H1 (cell line): ENCODE measurements around the gene LY6G6D. TPM values are rescaled to one million over a fixed set of nuclear protein-coding genes. Genes with fewer than 3 reads are reported as not detected.

Experiments
- CTCF ChIA-PET: fragments of 300-600 bp; sonication (Branson Sonifier 250); formaldehyde crosslinking; loops from one replicate; lab custom pipeline; 2021; ENCODE audit not compliant: partially characterized antibody; lab: Charles Lee
- POLR2A ChIA-PET: fragments of 300-600 bp; sonication (Branson Sonifier 250); formaldehyde crosslinking; loops from one replicate; lab custom pipeline; 2021; ENCODE audit warnings: inconsistent platforms; ENCODE audit not compliant: partially characterized antibody; lab: Charles Lee
- DNase-seq, 2 experiments: peaks; one replicate each; pipeline versions ENCODE4 v3.0.0 to v3.0.0-alpha.2; 2010 to 2022; ENCODE audit warnings: low spot score in 2 of 2, low read depth in 1 of 2, mixed read lengths in 1 of 2
- FAIRE-seq: peaks from 2 replicates; lab custom pipeline; 2011; peaks lifted over from hg19 to GRCh38; lab: Jason Lieb, UNC
- H2AFZ ChIP-seq: 2 replicates; pipeline ENCODE4 v1.8.1; 2012; ENCODE audit warnings: low read length, inconsistent platforms
- H2AK5ac ChIP-seq: 2 replicates; pipeline ENCODE4 v1.6.1; 2013; ENCODE audit warnings: low read depth, low read length
- H2BK120ac ChIP-seq: replicated peaks from 2 replicates; pipeline ENCODE3; 2013; ENCODE audit warnings: low read depth, low read length, inconsistent platforms
- H2BK12ac ChIP-seq: 2 replicates; pipeline ENCODE4 v1.6.1; 2013; ENCODE audit warnings: low read depth, low read length
- H2BK15ac ChIP-seq: 2 replicates; pipeline ENCODE4 v1.6.1; 2013; ENCODE audit warnings: low read length
- H2BK20ac ChIP-seq: 2 replicates; pipeline ENCODE4 v1.6.1; 2013; ENCODE audit warnings: low read length
- H2BK5ac ChIP-seq: 2 replicates; pipeline ENCODE4 v1.6.1; 2013; ENCODE audit warnings: low read depth, low read length
- H3K14ac ChIP-seq: 2 replicates; pipeline ENCODE4 v1.6.1; 2013; ENCODE audit warnings: inconsistent platforms; ENCODE audit not compliant: insufficient read length
- H3K18ac ChIP-seq: 2 replicates; pipeline ENCODE4 v1.6.1; 2013; ENCODE audit warnings: low read length; ENCODE audit errors: extremely low read depth
- H3K23ac ChIP-seq: 2 replicates; pipeline ENCODE4 v1.6.1; 2013; ENCODE audit warnings: inconsistent platforms; ENCODE audit not compliant: insufficient read length
- H3K23me2 ChIP-seq: 2 replicates; pipeline ENCODE4 v1.6.1; 2013; ENCODE audit warnings: low read depth, low read length
- H3K27ac ChIP-seq: 2 replicates; pipeline ENCODE4 v1.6.1; 2011; ENCODE audit warnings: low read depth, low read length, inconsistent platforms
- H3K27me3 ChIP-seq, 4 experiments: replicated peaks in 1 of 4; 1 replicate in 1 of 4; 2 replicates in 3 of 4; pipeline versions ENCODE4 v1.6.1 to v1.8.1; 2011 to 2013; ENCODE audit warnings: low read length in 3 of 4, mild to moderate bottlenecking in 3 of 4, inconsistent platforms in 2 of 4, mixed read lengths in 2 of 4, moderate library complexity in 1 of 4; ENCODE audit not compliant: control insufficient read depth in 3 of 4, insufficient read depth in 3 of 4; ENCODE audit errors: extremely low read depth in 1 of 4
- H3K36me3 ChIP-seq, 4 experiments: 2 replicates each; pipeline versions ENCODE4 v1.6.1 to v1.8.1; 2011 to 2013; ENCODE audit warnings: mild to moderate bottlenecking in 4 of 4, low read length in 3 of 4, moderate library complexity in 2 of 4, control low read depth in 1 of 4, inconsistent platforms in 1 of 4; ENCODE audit not compliant: insufficient read depth in 4 of 4, control insufficient read depth in 2 of 4
- H3K4ac ChIP-seq: replicated peaks from 2 replicates; pipeline ENCODE3; 2013; ENCODE audit warnings: low read length, low read depth, mixed read lengths, inconsistent platforms; ENCODE audit not compliant: insufficient read length
- H3K4me1 ChIP-seq, 4 experiments: replicated peaks in 1 of 4; 1 replicate in 1 of 4; 2 replicates in 3 of 4; pipeline versions ENCODE4 v1.6.1 to v1.8.1; 2011 to 2013; ENCODE audit warnings: low read length in 3 of 4, inconsistent platforms in 2 of 4, mixed read lengths in 1 of 4; ENCODE audit not compliant: insufficient read depth in 4 of 4, control insufficient read depth in 3 of 4
- H3K4me2 ChIP-seq, 2 experiments: 2 replicates each; pipeline versions ENCODE4 v1.6.1 to v1.8.1; 2011 to 2013; ENCODE audit warnings: low read depth in 2 of 2, low read length in 2 of 2, control low read depth in 1 of 2, inconsistent platforms in 1 of 2, mild to moderate bottlenecking in 1 of 2; ENCODE audit not compliant: insufficient read depth in 1 of 2
- H3K4me3 ChIP-seq, 4 experiments: fragments of 200-600, 300-600 bp in 1 of 4; sonication (generic), shearing (Covaris generic), sonication (Bioruptor Twin) in 1 of 4; 2 replicates each; pipeline versions ENCODE4 v1.5.1 to v1.8.1; 2011 to 2016; ENCODE audit warnings: low read length in 4 of 4, low read depth in 3 of 4, control low read depth in 2 of 4, inconsistent platforms in 2 of 4, mild to moderate bottlenecking in 2 of 4, mixed read lengths in 1 of 4, moderate library complexity in 1 of 4; ENCODE audit not compliant: insufficient read depth in 2 of 4; ENCODE audit errors: extremely low read depth in 1 of 4
- H3K56ac ChIP-seq: replicated peaks from 2 replicates; pipeline ENCODE3; 2013; ENCODE audit warnings: low read depth, mild to moderate bottlenecking, mixed read lengths, low read length, inconsistent platforms; ENCODE audit not compliant: insufficient read length
- H3K79me1 ChIP-seq: 2 replicates; pipeline ENCODE4 v1.6.1; 2013; ENCODE audit warnings: low read depth, low read length, control low read depth
- H3K79me2 ChIP-seq, 2 experiments: 2 replicates each; pipeline versions ENCODE4 v1.6.1 to v1.8.1; 2012 to 2013; ENCODE audit warnings: low read length in 2 of 2, mild to moderate bottlenecking in 2 of 2, inconsistent platforms in 1 of 2; ENCODE audit not compliant: insufficient read depth in 2 of 2, control insufficient read depth in 1 of 2
- H3K9ac ChIP-seq, 4 experiments: replicated peaks in 1 of 4; 1 replicate in 1 of 4; 2 replicates in 3 of 4; pipeline versions ENCODE4 v1.6.1 to v1.8.1; 2011 to 2013; ENCODE audit warnings: low read depth in 3 of 4, low read length in 3 of 4, control low read depth in 2 of 4, mild to moderate bottlenecking in 2 of 4, moderate library complexity in 2 of 4, inconsistent platforms in 1 of 4; ENCODE audit errors: extremely low read depth in 1 of 4
- H3K9me3 ChIP-seq, 2 experiments: 2 replicates each; pipeline versions ENCODE4 v1.6.1 to v1.8.1; 2012 to 2013; ENCODE audit warnings: mild to moderate bottlenecking in 2 of 2, moderate library complexity in 2 of 2, control low read depth in 1 of 2, inconsistent platforms in 1 of 2, low read depth in 1 of 2, low read length in 1 of 2, mixed read lengths in 1 of 2; ENCODE audit not compliant: insufficient read depth in 2 of 2
- H4K20me1 ChIP-seq, 2 experiments: replicated peaks in 1 of 2; 2 replicates each; pipeline versions ENCODE3 to v1.8.1; 2011 to 2013; ENCODE audit warnings: inconsistent platforms in 2 of 2, low read length in 2 of 2, mild to moderate bottlenecking in 1 of 2; ENCODE audit not compliant: insufficient read depth in 2 of 2, control insufficient read depth in 1 of 2
- H4K5ac ChIP-seq: 2 replicates; pipeline ENCODE4 v1.6.1; 2013; ENCODE audit warnings: low read length, low read depth, mixed read lengths, inconsistent platforms; ENCODE audit not compliant: insufficient read length
- H4K8ac ChIP-seq: 2 replicates; pipeline ENCODE4 v1.8.0; 2013; ENCODE audit warnings: mild to moderate bottlenecking, moderate library complexity, low read length, inconsistent platforms; ENCODE audit not compliant: insufficient read depth; ENCODE audit errors: extremely low read depth
- H4K91ac ChIP-seq: replicated peaks from 2 replicates; pipeline ENCODE3; 2013; ENCODE audit warnings: low read length, mixed read lengths, inconsistent platforms; ENCODE audit not compliant: insufficient read length
- ASH2L ChIP-seq: fragments of 200-600, 300-600 bp; sonication (generic); IDR thresholded peaks from one replicate; pipeline ENCODE4 v1.7.1; 2017; ENCODE audit warnings: low read length
- CREB1 ChIP-seq: IDR thresholded peaks from 2 replicates; pipeline ENCODE4 v1.6.1; 2012; ENCODE audit warnings: inconsistent platforms
- GABPA ChIP-seq: IDR thresholded peaks from 2 replicates; pipeline ENCODE4 v1.6.1; 2011; ENCODE audit warnings: mild to moderate bottlenecking, low read length, moderate library complexity, borderline replicate concordance; ENCODE audit not compliant: insufficient read depth
- KDM4A ChIP-seq: IDR thresholded peaks from one replicate; pipeline ENCODE4 v1.7.1; 2012; ENCODE audit warnings: low read depth, mild to moderate bottlenecking, moderate library complexity, low read length, inconsistent platforms; ENCODE audit not compliant: severe bottlenecking
- SIN3A ChIP-seq, 2 experiments: IDR thresholded peaks in 1 of 2; conservative IDR thresholded peaks in 1 of 2; 2 replicates each; pipeline ENCODE4 v1.6.1; 2011 to 2012; ENCODE audit warnings: low read length in 2 of 2, improper control_type of control experiment in 1 of 2, low read depth in 1 of 2, mild to moderate bottlenecking in 1 of 2
- SUZ12 ChIP-seq: fragments of 200-600 bp; sonication (generic); IDR thresholded peaks from 2 replicates; pipeline ENCODE4 v1.6.1; 2012; ENCODE audit warnings: mild to moderate bottlenecking, inconsistent platforms, low read length, moderate library complexity, mixed read lengths
- WGBS, 2 experiments: shearing (Covaris generic) in 1 of 2; methylation state at CpG; one replicate each; pipeline versions ENCODE4 v1.1.6 to v1.1.7; 2013 to 2015; ENCODE audit warnings: low lambda C conversion rate in 2 of 2, mixed read lengths in 2 of 2, inconsistent platforms in 1 of 2, low coverage in 1 of 2, missing lambda C conversion rate in 1 of 2; ENCODE audit not compliant: insufficient replicate concordance in 2 of 2, insufficient coverage in 1 of 2, insufficient read length in 1 of 2; ENCODE audit errors: extremely low coverage in 1 of 2, missing lambda C conversion rate in 1 of 2; 5-methylcytosine and 5-hydroxymethylcytosine counted together
- polyA plus RNA-seq, 7 experiments: library from polyadenylated mRNA; depleted of rRNA in 3 of 7; stranded (reverse) in 5 of 7; unstranded in 2 of 7; fragments of >200 nt in 5 of 7; fragments of 200-250 nt in 2 of 7; gene quantifications; 1 replicate in 5 of 7; 2 replicates in 1 of 7; 4 replicates in 1 of 7; pipeline versions ENCODE4 v1.2.1 to v1.2.3, GENCODE V29; 2011 to 2013; ENCODE audit warnings: missing spikeins in 2 of 7, mixed read lengths in 2 of 7
- total RNA-seq: library from RNA; stranded (reverse); fragmentation: NEBNext Ultra II Directional; extraction: Animal tissue kit (Norgen Biotek cat#: 25700); gene quantifications from 2 replicates; pipeline ENCODE4 v1.2.1, GENCODE V29; 2021
- TF ChIP-seq, protein P1 (sequence below), 3 experiments: IDR thresholded peaks; 1 replicate in 2 of 3; 2 replicates in 1 of 3; pipeline versions ENCODE4 v1.5.1 to v1.6.1; 2011; ENCODE audit warnings: low read length in 3 of 3, mild to moderate bottlenecking in 3 of 3, inconsistent platforms in 2 of 3, low read depth in 1 of 3, moderate library complexity in 1 of 3; ENCODE audit not compliant: insufficient read depth in 1 of 3; ENCODE audit errors: control extremely low read depth in 1 of 3

The LY6G6D gene
- total and polyA plus RNA-seq, 2 of the 8 experiments (the other 6 are each of a cell fraction or from before 2014, with no cell fraction given), result 1.8 TPM; not detected in 1

DNA sequence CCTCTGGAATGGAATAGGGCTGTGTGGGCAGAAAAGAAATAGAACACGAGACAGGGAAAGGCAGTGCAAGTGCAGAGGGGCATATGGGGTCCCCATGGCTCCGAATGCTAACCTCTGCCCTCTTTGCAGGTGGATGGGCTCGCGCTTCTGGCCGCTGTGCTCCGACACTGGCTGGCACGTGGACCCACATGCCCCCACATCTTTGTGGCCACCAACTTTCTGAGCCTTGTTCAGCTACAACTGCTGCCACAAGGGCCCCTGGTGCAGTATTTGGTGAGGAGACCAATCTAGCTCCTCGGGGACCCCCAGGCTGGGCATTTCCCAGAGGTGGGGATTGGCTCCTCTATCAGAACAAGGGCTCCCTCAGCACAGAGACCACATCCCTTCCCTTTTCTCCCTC lies 46.2 kb downstream of the LY6G6D start:
- TF ChIP-seq SIN3A (conservative IDR thresholded peaks at IDR 0.05 in 1 of 2, IDR thresholded peaks at IDR 0.05 in 1 of 2; ENCODE audit: low read depth in 1 of 2, low read length in 2 of 2) (no peak), ASH2L (no peak), KDM4A (no peak), GABPA (no peak), CREB1 (no peak), SUZ12 (no peak)
- TF ChIP-seq, protein P1, sequence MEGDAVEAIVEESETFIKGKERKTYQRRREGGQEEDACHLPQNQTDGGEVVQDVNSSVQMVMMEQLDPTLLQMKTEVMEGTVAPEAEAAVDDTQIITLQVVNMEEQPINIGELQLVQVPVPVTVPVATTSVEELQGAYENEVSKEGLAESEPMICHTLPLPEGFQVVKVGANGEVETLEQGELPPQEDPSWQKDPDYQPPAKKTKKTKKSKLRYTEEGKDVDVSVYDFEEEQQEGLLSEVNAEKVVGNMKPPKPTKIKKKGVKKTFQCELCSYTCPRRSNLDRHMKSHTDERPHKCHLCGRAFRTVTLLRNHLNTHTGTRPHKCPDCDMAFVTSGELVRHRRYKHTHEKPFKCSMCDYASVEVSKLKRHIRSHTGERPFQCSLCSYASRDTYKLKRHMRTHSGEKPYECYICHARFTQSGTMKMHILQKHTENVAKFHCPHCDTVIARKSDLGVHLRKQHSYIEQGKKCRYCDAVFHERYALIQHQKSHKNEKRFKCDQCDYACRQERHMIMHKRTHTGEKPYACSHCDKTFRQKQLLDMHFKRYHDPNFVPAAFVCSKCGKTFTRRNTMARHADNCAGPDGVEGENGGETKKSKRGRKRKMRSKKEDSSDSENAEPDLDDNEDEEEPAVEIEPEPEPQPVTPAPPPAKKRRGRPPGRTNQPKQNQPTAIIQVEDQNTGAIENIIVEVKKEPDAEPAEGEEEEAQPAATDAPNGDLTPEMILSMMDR (IDR thresholded peaks at IDR 0.05; ENCODE audit: control extremely low read depth in 1 of 3, insufficient read depth in 1 of 3, low read depth in 1 of 3, low read length in 3 of 3), result no peak
- CTCF ChIA-PET, result interaction anchor here (1.0 kb wide), 1 partner anchor 38 kb away, joined by 3 read pairs; the partner anchor contains the start of gene MPIG6B
- H3K4me1 ChIP-seq, result peaks cover 0 to 6% (median under 1%) of the 10 kb centered on the region in 4 experiments; a peak in 3 of 7 replicates
- H3K79me2 ChIP-seq, result no peaks in the 10 kb centered on the region
- no peak overlapping the region for H3K18ac ChIP-seq
- H2AFZ ChIP-seq, result no peak overlapping the region
- H3K79me1 ChIP-seq, result no peaks in the 10 kb centered on the region
- 91% methylated on average over 8 of the region's 8 CpGs; no CpG with 5 or more reads in 1 of the 2 experiments for WGBS, 2 experiments
- no peak overlapping the region for H3K27ac ChIP-seq
- no peak overlapping the region for H3K4me2 ChIP-seq
- DNase-seq (no peak), FAIRE-seq (no peak)
- no peak overlapping the region for H2BK120ac ChIP-seq
- H2BK5ac ChIP-seq, result no peak overlapping the region
- H4K20me1 ChIP-seq, result no peaks in the 10 kb centered on the region
- peaks cover 0 to 16% (median 1%) of the 10 kb centered on the region in 4 experiments; a peak in 3 of 8 replicates for H3K36me3 ChIP-seq
- H2BK15ac ChIP-seq, result no peak overlapping the region
- no peak overlapping the region for H3K23ac ChIP-seq
- no peak overlapping the region for H3K9ac ChIP-seq
- no peak overlapping the region for H4K5ac ChIP-seq
- H3K4ac ChIP-seq, result no peak overlapping the region
- no peak overlapping the region for H2AK5ac ChIP-seq
- no peak overlapping the region for H2BK12ac ChIP-seq
- no peak overlapping the region for H4K91ac ChIP-seq
- POLR2A ChIA-PET, result interaction anchor here (0.9 to 6.3 kb wide), 7 partner anchors 9 to 81 kb away, joined by 3 to 38 read pairs (median 6); partner anchors contain the start of genes LY6G5C and MSH5
- no peak overlapping the region for H3K56ac ChIP-seq
- H2BK20ac ChIP-seq, result no peak overlapping the region
- H3K14ac ChIP-seq, result no peak overlapping the region
- H4K8ac ChIP-seq, result no peak overlapping the region
- no peak overlapping the region for H3K4me3 ChIP-seq
- H3K9me3 ChIP-seq, result no peaks in the 10 kb centered on the region
- no peaks in the 10 kb centered on the region for H3K27me3 ChIP-seq
- H3K23me2 ChIP-seq, result no peaks in the 10 kb centered on the region; the same call in 1 of the 2 replicates
